GM21528 (cell line): Measurements from ENCODE around the gene PODXL.
"Not testable (repeated sequence)": the region's sequence is repeated elsewhere in the genome, so short reads cannot be mapped to it uniquely, and the experiment has no call there.

Experiments
- ATAC-seq: cut with Tn5 transposase; IDR thresholded peaks from one replicate; pipeline ENCODE4 v1.9.1; 2021; ENCODE audit warnings: mild to moderate bottlenecking, moderate library complexity; ENCODE audit not compliant: unreplicated experiment, low FRiP score

The PODXL gene

GRCh38 chr7:131513245-131514061 is 43.0 kb downstream of the PODXL start:
- ATAC-seq, result peak; percentile 86

GRCh38 chr7:131511774-131512535 is 44.5 kb downstream of the PODXL start:
- no peak for ATAC-seq

- no peak for ATAC-seq
Measured at GRCh38 chr7:131511071-131511470, 45.4 kb downstream of the PODXL start.

- ATAC-seq, result no peak
Measured at GRCh38 chr7:131509781-131510180, 46.6 kb downstream of the PODXL start.

- ATAC-seq, result no peak
Measured at GRCh38 chr7:131508754-131509486, 47.5 kb downstream of the PODXL start.

GRCh38 chr7:131507592-131508331 is 48.7 kb downstream of the PODXL start:
- no peak for ATAC-seq

- no peak for ATAC-seq
Measured at GRCh38 chr7:131506597-131506996, 49.8 kb downstream of the PODXL start.

- no peak for ATAC-seq
Measured at GRCh38 chr7:131505636-131506557, 50.5 kb downstream of the PODXL start.

GRCh38 chr7:131505037-131505620 is 51.3 kb downstream of the PODXL start:
- not testable (repeated sequence) for ATAC-seq

- no peak for ATAC-seq
Measured at GRCh38 chr7:131504157-131504899, 52.1 kb downstream of the PODXL start.

GRCh38 chr7:131503639-131504038 is 52.8 kb downstream of the PODXL start:
- ATAC-seq, result no peak

GRCh38 chr7:131502810-131503508 is 53.5 kb downstream of the PODXL start:
- ATAC-seq, result no peak

GRCh38 chr7:131501930-131502685 is 54.3 kb downstream of the PODXL start:
- no peak for ATAC-seq

- ATAC-seq, result peak; percentile 65
Measured at GRCh38 chr7:131501422-131501821, 55.0 kb downstream of the PODXL start.

- no peak for ATAC-seq
Measured at GRCh38 chr7:131500357-131500756, 56.1 kb downstream of the PODXL start.

- ATAC-seq, result no peak
Measured at GRCh38 chr7:131499801-131500200, 56.6 kb downstream of the PODXL start.
